ENCODE measurements around the gene BBS12. TPM values are rescaled to one million over a fixed set of nuclear protein-coding genes. Genes with fewer than 3 reads are reported as not detected.

Gene BBS12
- total RNA-seq, 2 donors from 2014 or later = 1.4 to 3.0 TPM

GRCh38 chr4:122771724-122772123 lies 39.2 kb downstream of the BBS12 start:
- Histone ChIP-seq H3K27ac (no peak overlapping the region), H3K4me3 (no peak overlapping the region), H3K36me3 (no peaks in the 10 kb centered on the region), H3K27me3 (replicated peaks; ENCODE audit: insufficient read depth) (no peaks in the 10 kb centered on the region), H3K9me3 (no peaks in the 10 kb centered on the region), H3K4me1 (ENCODE audit: control insufficient read depth in 1 of 2, low read depth in 2 of 2) (no peaks in the 10 kb centered on the region)
- ATAC-seq (ENCODE audit: insufficient number of reproducible peaks, low FRiP score, low read depth) (no peak), DNase-seq (ENCODE audit: low spot score) (no peak)
- TF ChIP-seq, protein P1, sequence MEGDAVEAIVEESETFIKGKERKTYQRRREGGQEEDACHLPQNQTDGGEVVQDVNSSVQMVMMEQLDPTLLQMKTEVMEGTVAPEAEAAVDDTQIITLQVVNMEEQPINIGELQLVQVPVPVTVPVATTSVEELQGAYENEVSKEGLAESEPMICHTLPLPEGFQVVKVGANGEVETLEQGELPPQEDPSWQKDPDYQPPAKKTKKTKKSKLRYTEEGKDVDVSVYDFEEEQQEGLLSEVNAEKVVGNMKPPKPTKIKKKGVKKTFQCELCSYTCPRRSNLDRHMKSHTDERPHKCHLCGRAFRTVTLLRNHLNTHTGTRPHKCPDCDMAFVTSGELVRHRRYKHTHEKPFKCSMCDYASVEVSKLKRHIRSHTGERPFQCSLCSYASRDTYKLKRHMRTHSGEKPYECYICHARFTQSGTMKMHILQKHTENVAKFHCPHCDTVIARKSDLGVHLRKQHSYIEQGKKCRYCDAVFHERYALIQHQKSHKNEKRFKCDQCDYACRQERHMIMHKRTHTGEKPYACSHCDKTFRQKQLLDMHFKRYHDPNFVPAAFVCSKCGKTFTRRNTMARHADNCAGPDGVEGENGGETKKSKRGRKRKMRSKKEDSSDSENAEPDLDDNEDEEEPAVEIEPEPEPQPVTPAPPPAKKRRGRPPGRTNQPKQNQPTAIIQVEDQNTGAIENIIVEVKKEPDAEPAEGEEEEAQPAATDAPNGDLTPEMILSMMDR (IDR thresholded peaks at IDR 0.05) = no peak

- H3K27ac ChIP-seq = no peak overlapping the region
- TF ChIP-seq, protein P1 (IDR thresholded peaks at IDR 0.05) = no peak
- H3K4me1 ChIP-seq (ENCODE audit: control insufficient read depth in 1 of 2, low read depth in 2 of 2) = no peaks in the 10 kb centered on the region
- H3K27me3 ChIP-seq (replicated peaks; ENCODE audit: insufficient read depth) = no peaks in the 10 kb centered on the region
- no peaks in the 10 kb centered on the region for H3K9me3 ChIP-seq
- DNase-seq (ENCODE audit: low spot score) (no peak), ATAC-seq (ENCODE audit: insufficient number of reproducible peaks, low FRiP score, low read depth) (no peak)
- no peak overlapping the region for H3K4me3 ChIP-seq
- no peaks in the 10 kb centered on the region for H3K36me3 ChIP-seq
Observed at GRCh38 chr4:122772311-122772710, 39.8 kb downstream of the BBS12 start.

- TF ChIP-seq, protein P1 (IDR thresholded peaks at IDR 0.05) = no peak
- Histone ChIP-seq H3K4me3 (no peak overlapping the region), H3K36me3 (no peaks in the 10 kb centered on the region), H3K4me1 (ENCODE audit: control insufficient read depth in 1 of 2, low read depth in 2 of 2) (no peaks in the 10 kb centered on the region), H3K27ac (no peak overlapping the region), H3K27me3 (replicated peaks; ENCODE audit: insufficient read depth) (no peaks in the 10 kb centered on the region), H3K9me3 (no peaks in the 10 kb centered on the region)
- DNase-seq (ENCODE audit: low spot score) (no peak), ATAC-seq (ENCODE audit: insufficient number of reproducible peaks, low FRiP score, low read depth) (no peak)
Observed at GRCh38 chr4:122772986-122773385, 40.5 kb downstream of the BBS12 start.

DNA sequence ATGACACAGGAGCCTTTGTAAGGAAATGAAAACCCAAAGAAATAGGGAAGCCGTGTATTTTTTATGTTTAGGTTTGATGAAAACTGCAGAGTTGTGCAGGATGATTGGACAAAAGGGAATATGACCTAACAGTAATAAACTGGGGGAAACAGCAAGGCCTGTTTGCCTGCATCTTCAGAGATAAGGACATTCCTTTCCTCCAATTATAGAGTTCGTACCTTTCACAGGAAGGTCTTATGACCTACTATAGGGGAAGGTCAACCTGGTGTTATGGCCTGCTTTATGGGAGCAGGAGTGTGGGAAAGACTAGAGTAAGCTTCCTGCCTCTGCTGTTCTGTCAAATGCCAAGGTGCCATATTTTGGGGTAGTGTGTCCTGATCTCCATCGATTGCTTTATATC lies 42.5 kb downstream of the BBS12 start:
- Histone ChIP-seq H3K4me1 (ENCODE audit: control insufficient read depth in 1 of 2, low read depth in 2 of 2) (no peaks in the 10 kb centered on the region), H3K36me3 (no peaks in the 10 kb centered on the region), H3K4me3 (no peak overlapping the region), H3K9me3 (no peaks in the 10 kb centered on the region), H3K27me3 (replicated peaks; ENCODE audit: insufficient read depth) (no peaks in the 10 kb centered on the region), H3K27ac (no peak overlapping the region)
- DNase-seq (ENCODE audit: low spot score) = no peak
- ATAC-seq (ENCODE audit: insufficient number of reproducible peaks, low FRiP score, low read depth) = no peak
- TF ChIP-seq, protein P1 (IDR thresholded peaks at IDR 0.05) = no peak

- DNase-seq (ENCODE audit: low spot score) = no peak
- Histone ChIP-seq H3K36me3 (no peaks in the 10 kb centered on the region), H3K9me3 (no peaks in the 10 kb centered on the region), H3K4me1 (ENCODE audit: control insufficient read depth in 1 of 2, low read depth in 2 of 2) (no peaks in the 10 kb centered on the region), H3K4me3 (no peak overlapping the region), H3K27me3 (replicated peaks; ENCODE audit: insufficient read depth) (no peaks in the 10 kb centered on the region), H3K27ac (no peak overlapping the region)
- ATAC-seq (ENCODE audit: insufficient number of reproducible peaks, low FRiP score, low read depth) = no peak
- TF ChIP-seq, protein P1 (IDR thresholded peaks at IDR 0.05) = no peak
Observed at GRCh38 chr4:122775987-122776836, 43.7 kb downstream of the BBS12 start.

Data from thoracic aorta (tissue), 2 donors.